ENCODE measurements around the gene PBX4. TPM values are rescaled to one million over a fixed set of nuclear protein-coding genes. Genes with fewer than 3 reads are reported as not detected.

Gene PBX4
- total RNA-seq, 1 experiment from 2014 or later, result 0.30 TPM

GRCh38 chr19:19597809-19598306 is 20.6 kb downstream of the PBX4 start:
- no peak for TF ChIP-seq CTCF (IDR thresholded peaks at IDR 0.05; ENCODE audit: unreplicated experiment)
- DNase-seq (ENCODE audit: unreplicated experiment), result no peak
- Mint-ChIP-seq H3K9me3 (ENCODE audit: unreplicated experiment) (no peaks in the 10 kb centered on the region), H3K4me3 (ENCODE audit: unreplicated experiment) (no peak overlapping the region), H3K27ac (ENCODE audit: low read depth, unreplicated experiment) (no peak overlapping the region), H3K36me3 (ENCODE audit: insufficient read depth, unreplicated experiment) (no peaks in the 10 kb centered on the region), H3K27me3 (ENCODE audit: insufficient read depth, unreplicated experiment) (no peaks in the 10 kb centered on the region), H3K4me1 (ENCODE audit: insufficient read depth, unreplicated experiment) (peaks cover 10% of the 10 kb centered on the region)
- CTCF ChIA-PET, result interaction anchor here (0.6 to 0.9 kb wide), 2 partner anchors 44 to 65 kb away, joined by 3 read pairs; no protein-coding TSS in a partner anchor
- BruUV-seq (replicated peaks), result no TSS peak
- intact Hi-C loops (cut with micrococcal nuclease), result no loop called here
- POLR2A ChIA-PET, result no interaction called here

GRCh38 chr19:19595171-19595701 is 23.3 kb downstream of the PBX4 start:
- intact Hi-C loops (cut with micrococcal nuclease), result no loop called here
- peak; percentile 55 for DNase-seq (ENCODE audit: unreplicated experiment)
- CTCF ChIA-PET, result interaction anchor here (0.6 kb wide), 1 partner anchor 22 kb away, joined by 3 read pairs; no protein-coding TSS in a partner anchor

GRCh38 chr19:19594381-19594780 is 24.1 kb downstream of the PBX4 start:
- intact Hi-C loops (cut with micrococcal nuclease), result no loop called here
- CTCF ChIA-PET, result interaction anchor here (0.6 to 1.0 kb wide), 3 partner anchors 19 to 78 kb away, joined by 3 to 5 read pairs (median 3); partner anchors contain the start of gene NDUFA13

More at GRCh38 chr19:19595171-19595701, 23.3 kb downstream of the PBX4 start:
- POLR2A ChIA-PET, result interaction anchor here (1.1 kb wide), 1 partner anchor 33 kb away, joined by 3 read pairs; no protein-coding TSS in a partner anchor
- TF ChIP-seq CTCF (IDR thresholded peaks at IDR 0.05; ENCODE audit: unreplicated experiment), result no peak
- Mint-ChIP-seq H3K9me3 (ENCODE audit: unreplicated experiment) (no peaks in the 10 kb centered on the region), H3K4me1 (ENCODE audit: insufficient read depth, unreplicated experiment) (peaks cover 10% of the 10 kb centered on the region), H3K36me3 (ENCODE audit: insufficient read depth, unreplicated experiment) (no peaks in the 10 kb centered on the region), H3K4me3 (ENCODE audit: unreplicated experiment) (no peak overlapping the region), H3K27ac (ENCODE audit: low read depth, unreplicated experiment) (no peak overlapping the region), H3K27me3 (ENCODE audit: insufficient read depth, unreplicated experiment) (no peaks in the 10 kb centered on the region)
- no TSS peak for BruUV-seq (replicated peaks)

More at GRCh38 chr19:19594381-19594780, 24.1 kb downstream of the PBX4 start:
- H3K27ac Mint-ChIP-seq (ENCODE audit: low read depth, unreplicated experiment), result no peak overlapping the region
- no peaks in the 10 kb centered on the region for H3K9me3 Mint-ChIP-seq (ENCODE audit: unreplicated experiment)
- TF ChIP-seq CTCF (IDR thresholded peaks at IDR 0.05; ENCODE audit: unreplicated experiment), result no peak
- BruUV-seq (replicated peaks), result no TSS peak
- DNase-seq (ENCODE audit: unreplicated experiment), result no peak
- H3K36me3 Mint-ChIP-seq (ENCODE audit: insufficient read depth, unreplicated experiment), result no peaks in the 10 kb centered on the region
- POLR2A ChIA-PET, result interaction anchor here (1.1 kb wide), 1 partner anchor 34 kb away, joined by 3 read pairs; no protein-coding TSS in a partner anchor
- no peaks in the 10 kb centered on the region for H3K27me3 Mint-ChIP-seq (ENCODE audit: insufficient read depth, unreplicated experiment)
- H3K4me1 Mint-ChIP-seq (ENCODE audit: insufficient read depth, unreplicated experiment), result peaks cover 14% of the 10 kb centered on the region
- no peak overlapping the region for H3K4me3 Mint-ChIP-seq (ENCODE audit: unreplicated experiment)
